SK-MEL-5 (cell line): ENCODE data around the gene STAC3. TPM values are rescaled to one million over a fixed set of nuclear protein-coding genes. Genes with fewer than 3 reads are reported as not detected.

Experiments
- DNase-seq: peaks from one replicate; pipeline ENCODE4 v3.0.0-alpha.2; 2016; ENCODE audit warnings: low read depth, low spot score
- in situ Hi-C: cut with HindIII; loops from 2 replicates; pipeline ENCODE4 v1.10.0; 2016; ENCODE audit warnings: low sequenced_read_pairs, high pct_unique_total_duplicates, low pct_unique_long_range_greater_than_20kb
- total RNA-seq: library from RNA; depleted of rRNA; stranded (reverse); fragments of >200 nt; shearing (Covaris generic); gene quantifications from 2 replicates; pipeline ENCODE4 v1.2.3, GENCODE V29; 2014

The STAC3 gene
- total RNA-seq, 1 experiment from 2014 or later: not detected

- in situ Hi-C loops: no loop called here
- no peak for DNase-seq
Observed at GRCh38 chr12:57260366-57260765, 9.4 kb upstream of the STAC3 start.

- no peak for DNase-seq
- in situ Hi-C loops: no loop called here
Observed at GRCh38 chr12:57258977-57259970, 8.3 kb upstream of the STAC3 start.

- in situ Hi-C loops: no loop called here
Observed at GRCh38 chr12:57255916-57256315, 4.9 kb upstream of the STAC3 start.

GRCh38 chr12:57254506-57255280, 3.7 kb upstream of the STAC3 start:
- in situ Hi-C loops: no loop called here
- DNase-seq: no peak

More at GRCh38 chr12:57255916-57256315, 4.9 kb upstream of the STAC3 start:
- no peak for DNase-seq

GRCh38 chr12:57250541-57250940, 446 bp downstream of the STAC3 start:
- DNase-seq: no peak
- in situ Hi-C loops: no loop called here

- in situ Hi-C loops: no loop called here
- DNase-seq: no peak
Observed at GRCh38 chr12:57248934-57249742, 1.8 kb downstream of the STAC3 start.

GRCh38 chr12:57247041-57247440, 3.9 kb downstream of the STAC3 start:
- in situ Hi-C loops: no loop called here
- no peak for DNase-seq

- DNase-seq: no peak
- in situ Hi-C loops: no loop called here
Observed at GRCh38 chr12:57244312-57244696, 6.7 kb downstream of the STAC3 start.

GRCh38 chr12:57243521-57244311, 7.3 kb downstream of the STAC3 start:
- in situ Hi-C loops: no loop called here
- DNase-seq: peak; percentile 80

- DNase-seq: peak; percentile 66
- in situ Hi-C loops: no loop called here
Observed at GRCh38 chr12:57242691-57243454, 8.1 kb downstream of the STAC3 start.

- in situ Hi-C loops: no loop called here
- DNase-seq: no peak
Observed at GRCh38 chr12:57242329-57242690, 8.7 kb downstream of the STAC3 start.

- no peak for DNase-seq
- in situ Hi-C loops: no loop called here
Observed at GRCh38 chr12:57241402-57242310, 9.3 kb downstream of the STAC3 start.

- no peak for DNase-seq
- in situ Hi-C loops: no loop called here
Observed at GRCh38 chr12:57240926-57241401, 10.0 kb downstream of the STAC3 start.

GRCh38 chr12:57240066-57240921, 10.7 kb downstream of the STAC3 start:
- no peak for DNase-seq

More at GRCh38 chr12:57240066-57240921, 10.7 kb downstream of the STAC3 start:
- in situ Hi-C loops: no loop called here
